Upper lobe of left lung (tissue), 6 donors: Measurements from ENCODE around the gene NSD2. TPM values are rescaled to one million over a fixed set of nuclear protein-coding genes. Genes with fewer than 3 reads are reported as not detected.
"Not testable (repeated sequence)": the region's sequence is repeated elsewhere in the genome, so short reads cannot be mapped to it uniquely, and the experiment has no call there.

ENCODE experiments used
- ATAC-seq, 2 donors: fragments of 200-7000 bp; cut with Tn5 transposase; one replicate each; pipeline ENCODE4 v1.9.1; 2022; ENCODE audit warnings: mild to moderate bottlenecking in 2 of 2, moderate library complexity in 2 of 2; ENCODE audit not compliant: low FRiP score in 2 of 2
- DNase-seq, 2 donors: peaks; one replicate each; pipeline ENCODE4 v3.0.0-alpha.2; 2019 to 2020
- H3K27ac ChIP-seq, 4 donors: fragments of 200-600 bp; sonication (generic); one replicate each; pipeline ENCODE4 v1.5.1; 2016 to 2019
- H3K27me3 ChIP-seq, 4 donors: fragments of 200-600 bp; sonication (generic); one replicate each; pipeline ENCODE4 v1.5.1; 2017 to 2019
- H3K36me3 ChIP-seq, 4 donors: fragments of 200-600 bp; sonication (generic); one replicate each; pipeline ENCODE4 v1.5.1; 2016 to 2019
- H3K4me1 ChIP-seq, 4 donors: fragments of 200-600 bp; sonication (generic); one replicate each; pipeline ENCODE4 v1.5.1; 2018 to 2019
- H3K4me3 ChIP-seq, 4 donors: fragments of 200-600 bp; sonication (generic); one replicate each; pipeline ENCODE4 v1.5.1; 2017 to 2019; ENCODE audit warnings: mild to moderate bottlenecking in 2 of 4, moderate library complexity in 1 of 4
- H3K9me3 ChIP-seq, 4 donors: fragments of 200-600 bp; sonication (generic); one replicate each; pipeline ENCODE4 v1.5.1; 2018 to 2019
- EP300 ChIP-seq, 4 donors: sonication (generic); formaldehyde crosslinking; IDR thresholded peaks; one replicate each; pipeline ENCODE4 v1.5.1; 2017; ENCODE audit warnings: antibody characterized with exemption in 4 of 4, control low read depth in 2 of 4
- POLR2A ChIP-seq, 4 donors: fragments of 450-650 bp; IDR thresholded peaks; one replicate each; pipeline ENCODE4 v1.5.1; 2016 to 2017; ENCODE audit warnings: antibody characterized with exemption in 4 of 4, mild to moderate bottlenecking in 2 of 4
- POLR2AphosphoS5 ChIP-seq, 2 donors: sonication (generic); formaldehyde crosslinking; IDR thresholded peaks; one replicate each; pipeline ENCODE4 v1.5.1; 2017; ENCODE audit warnings: antibody characterized with exemption in 2 of 2
- WGBS, 2 donors: methylation state at CpG; one replicate each; pipeline ENCODE4 v1.1.5; 2017 to 2018; 5-methylcytosine and 5-hydroxymethylcytosine counted together
- total RNA-seq, 6 donors: library from RNA; depleted of rRNA in 4 of 6; stranded (reverse); fragments of >200 nt in 4 of 6; gene quantifications; one replicate each; pipeline versions ENCODE4 v1.1.0 to v1.2.1, GENCODE V29; 2016 to 2021
- TF ChIP-seq, protein P1 (sequence below), 6 experiments: fragments of 450-650 bp in 4 of 6; fragments of 200-600 bp in 2 of 6; sonication (generic) in 2 of 6; IDR thresholded peaks; one replicate each; pipeline ENCODE4 v1.5.1; 2016 to 2019; ENCODE audit warnings: antibody characterized with exemption in 6 of 6
- donor health status: DM: no; HTN: no; CAD: no; lungs with moderate emphysema.
- donor health status: DM: no; HTN: yes; CAD: no; lungs with severe emphysema.

The NSD2 gene
- total RNA-seq, 6 donors from 2014 or later, result 35.7 to 164 (median 53.1) TPM

- H3K4me1 ChIP-seq, result peaks cover 0 to 14% (median 3%) of the 10 kb centered on the region in 4 donors
- ATAC-seq (no peak), DNase-seq (peak; percentile 35 to 78)
- peak overlapping the region in 1 of 4 donors; percentile 43 for H3K27ac ChIP-seq
- H3K36me3 ChIP-seq, result peaks cover 10 to 84% (median 59%) of the 10 kb centered on the region in 4 donors
- WGBS, 2 donors, result 82 to 87% methylated on average over 31 of the region's 31 CpGs
- H3K27me3 ChIP-seq, result no peaks in the 10 kb centered on the region
- no peak overlapping the region for H3K4me3 ChIP-seq
- TF ChIP-seq POLR2A (IDR thresholded peaks at IDR 0.05) (no peak), POLR2AphosphoS5 (IDR thresholded peaks at IDR 0.05) (no peak), EP300 (IDR thresholded peaks at IDR 0.05) (no peak)
- TF ChIP-seq, protein P1, sequence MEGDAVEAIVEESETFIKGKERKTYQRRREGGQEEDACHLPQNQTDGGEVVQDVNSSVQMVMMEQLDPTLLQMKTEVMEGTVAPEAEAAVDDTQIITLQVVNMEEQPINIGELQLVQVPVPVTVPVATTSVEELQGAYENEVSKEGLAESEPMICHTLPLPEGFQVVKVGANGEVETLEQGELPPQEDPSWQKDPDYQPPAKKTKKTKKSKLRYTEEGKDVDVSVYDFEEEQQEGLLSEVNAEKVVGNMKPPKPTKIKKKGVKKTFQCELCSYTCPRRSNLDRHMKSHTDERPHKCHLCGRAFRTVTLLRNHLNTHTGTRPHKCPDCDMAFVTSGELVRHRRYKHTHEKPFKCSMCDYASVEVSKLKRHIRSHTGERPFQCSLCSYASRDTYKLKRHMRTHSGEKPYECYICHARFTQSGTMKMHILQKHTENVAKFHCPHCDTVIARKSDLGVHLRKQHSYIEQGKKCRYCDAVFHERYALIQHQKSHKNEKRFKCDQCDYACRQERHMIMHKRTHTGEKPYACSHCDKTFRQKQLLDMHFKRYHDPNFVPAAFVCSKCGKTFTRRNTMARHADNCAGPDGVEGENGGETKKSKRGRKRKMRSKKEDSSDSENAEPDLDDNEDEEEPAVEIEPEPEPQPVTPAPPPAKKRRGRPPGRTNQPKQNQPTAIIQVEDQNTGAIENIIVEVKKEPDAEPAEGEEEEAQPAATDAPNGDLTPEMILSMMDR (IDR thresholded peaks at IDR 0.05), result no peak
- no peaks in the 10 kb centered on the region for H3K9me3 ChIP-seq
Observed at GRCh38 chr4:1841201-1841886, 29.8 kb upstream of the NSD2 start.

- H3K27me3 ChIP-seq, result no peaks in the 10 kb centered on the region
- peak in 1 of 2 donors; percentile 34 for DNase-seq
- WGBS, 2 donors, result 81 to 85% methylated on average over 9 of the region's 9 CpGs
- peak overlapping the region in 1 of 4 donors; percentile 43 for H3K27ac ChIP-seq
- ATAC-seq, result no peak
- no peak overlapping the region for H3K4me3 ChIP-seq
- H3K36me3 ChIP-seq, result peaks cover 10 to 83% (median 60%) of the 10 kb centered on the region in 4 donors
- no peak for TF ChIP-seq POLR2A (IDR thresholded peaks at IDR 0.05)
- TF ChIP-seq POLR2AphosphoS5 (IDR thresholded peaks at IDR 0.05), result no peak
- no peaks in the 10 kb centered on the region for H3K9me3 ChIP-seq
- H3K4me1 ChIP-seq, result peaks cover 0 to 14% (median 3%) of the 10 kb centered on the region in 4 donors
Observed at GRCh38 chr4:1841887-1842210, 29.3 kb upstream of the NSD2 start.

- WGBS, 2 donors, result 88 to 94% methylated on average over 13 of the region's 13 CpGs
- no peak for TF ChIP-seq POLR2AphosphoS5 (IDR thresholded peaks at IDR 0.05)
- TF ChIP-seq POLR2A (IDR thresholded peaks at IDR 0.05), result no peak
- TF ChIP-seq, protein P1 (IDR thresholded peaks at IDR 0.05), result no peak
- no peak for TF ChIP-seq EP300 (IDR thresholded peaks at IDR 0.05)
- H3K27me3 ChIP-seq, result no peaks in the 10 kb centered on the region
- H3K4me1 ChIP-seq, result peaks cover 0 to 14% (median 3%) of the 10 kb centered on the region in 4 donors
- ATAC-seq, result peak in 1 of 2 donors; percentile 7
- peak overlapping the region in 1 of 4 donors; percentile 43 for H3K27ac ChIP-seq
- H3K36me3 ChIP-seq, result peaks cover 10 to 83% (median 64%) of the 10 kb centered on the region in 4 donors
- DNase-seq, result peak in 1 of 2 donors; percentile 42
- H3K9me3 ChIP-seq, result no peaks in the 10 kb centered on the region
- no peak overlapping the region for H3K4me3 ChIP-seq
Observed at GRCh38 chr4:1842339-1842895, 28.8 kb upstream of the NSD2 start.

DNA sequence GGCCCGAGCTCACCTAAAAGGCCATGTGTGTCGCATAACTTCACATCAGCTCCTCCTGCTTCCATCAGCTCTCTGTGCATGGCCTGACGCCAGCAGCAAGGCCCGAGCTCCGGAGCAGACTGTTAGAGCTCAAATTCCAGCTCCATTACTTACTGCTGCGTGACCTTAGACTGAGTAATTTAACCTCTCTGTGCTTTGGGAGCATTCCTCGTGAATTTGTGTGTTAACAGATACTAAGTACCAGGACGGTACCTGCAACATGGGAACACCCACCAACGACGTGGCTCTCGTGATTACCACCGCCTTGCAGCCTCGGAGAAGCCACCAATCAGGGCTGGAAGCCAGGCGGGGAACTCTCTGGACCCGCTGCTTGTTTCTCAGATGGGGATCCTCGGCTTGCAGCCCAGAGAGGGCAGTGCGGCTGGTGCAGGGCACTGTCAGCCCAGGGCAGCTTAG is 28.2 kb upstream of the NSD2 start:
- Histone ChIP-seq H3K36me3 (peaks cover 9 to 81% (median 63%) of the 10 kb centered on the region in 4 donors), H3K4me3 (no peak overlapping the region), H3K4me1 (peaks cover 0 to 14% (median 3%) of the 10 kb centered on the region in 4 donors), H3K9me3 (no peaks in the 10 kb centered on the region), H3K27me3 (no peaks in the 10 kb centered on the region), H3K27ac (no peak overlapping the region)
- no peak for TF ChIP-seq POLR2AphosphoS5 (IDR thresholded peaks at IDR 0.05)
- no peak for TF ChIP-seq EP300 (IDR thresholded peaks at IDR 0.05)
- TF ChIP-seq, protein P1 (IDR thresholded peaks at IDR 0.05), result no peak
- no peak for TF ChIP-seq POLR2A (IDR thresholded peaks at IDR 0.05)
- DNase-seq, result peak in 1 of 2 donors; percentile 40
- ATAC-seq, result peak; percentile 32 to 37
- 91 to 92% methylated on average over 15 to 17 of the region's 17 CpGs for WGBS, 2 donors

GRCh38 chr4:1843852-1844251 is 27.3 kb upstream of the NSD2 start:
- ATAC-seq, result no peak
- peaks cover under 1 to 80% (median 55%) of the 10 kb centered on the region in 4 donors for H3K36me3 ChIP-seq

DNA sequence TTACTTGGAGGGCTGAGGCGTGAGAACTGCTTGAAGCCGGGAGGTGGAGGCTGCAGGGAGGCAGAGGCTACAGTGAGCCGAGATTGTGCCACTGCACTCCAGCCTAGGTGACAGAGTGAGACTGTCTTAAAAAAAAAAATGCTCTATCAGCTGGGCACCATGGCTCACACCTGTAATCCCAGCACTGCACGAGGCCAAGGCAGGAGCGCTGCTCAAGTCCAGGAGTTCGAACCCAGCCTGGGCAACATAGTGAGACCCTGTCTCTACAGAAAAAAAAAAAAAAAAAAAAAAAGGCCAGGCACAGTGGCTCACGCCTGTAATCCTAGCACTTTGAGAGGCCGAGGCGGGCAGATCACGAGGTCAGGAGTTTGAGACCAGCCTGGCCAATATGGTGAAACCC is 26.6 kb upstream of the NSD2 start:
- not testable (repeated sequence) for ATAC-seq, H3K9me3 ChIP-seq, H3K27me3 ChIP-seq, DNase-seq, H3K4me3 ChIP-seq, H3K27ac ChIP-seq
- Histone ChIP-seq H3K36me3 (peaks cover 0 to 73% (median 48%) of the 10 kb centered on the region in 4 donors), H3K4me1 (peaks cover 0 to 14% (median 3%) of the 10 kb centered on the region in 4 donors)
- 95 to 97% methylated on average over 10 of the region's 10 CpGs for WGBS, 2 donors

More at GRCh38 chr4:1843852-1844251, 27.3 kb upstream of the NSD2 start:
- H3K4me1 ChIP-seq, result peaks cover 0 to 14% (median 3%) of the 10 kb centered on the region in 4 donors
- no peak overlapping the region for H3K27ac ChIP-seq
- H3K9me3 ChIP-seq, result no peaks in the 10 kb centered on the region
- H3K4me3 ChIP-seq, result no peak overlapping the region
- no peaks in the 10 kb centered on the region for H3K27me3 ChIP-seq
- TF ChIP-seq EP300 (IDR thresholded peaks at IDR 0.05) (no peak), POLR2AphosphoS5 (IDR thresholded peaks at IDR 0.05) (no peak), POLR2A (IDR thresholded peaks at IDR 0.05) (no peak)
- TF ChIP-seq, protein P1 (IDR thresholded peaks at IDR 0.05), result no peak
- WGBS, 2 donors, result 77 to 92% methylated on average over 6 to 10 of the region's 10 CpGs
- no peak for DNase-seq
